Measurements from ENCODE around the gene SLITRK5.
A peak's percentile ranks its signal among the peaks of the same experiment; 100 is the strongest.

The SLITRK5 gene

DNA sequence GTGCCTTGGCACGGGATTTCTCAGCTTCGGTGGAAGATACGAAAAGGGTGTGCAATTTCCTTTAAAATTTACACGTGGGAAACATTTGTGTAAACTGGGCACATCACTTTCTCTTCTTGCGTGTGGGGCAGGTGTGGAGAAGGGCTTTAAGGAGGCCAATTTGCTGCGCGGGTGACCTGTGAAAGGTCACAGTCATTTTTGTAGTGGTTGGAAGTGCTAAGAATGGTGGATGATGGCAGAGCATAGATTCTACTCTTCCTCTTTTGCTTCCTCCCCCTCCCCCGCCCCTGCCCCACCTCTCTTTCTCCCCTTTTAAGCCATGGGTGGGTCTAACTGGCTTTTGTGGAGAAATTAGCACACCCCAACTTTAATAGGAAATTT is 7.2 kb downstream of the SLITRK5 start:
- H3K27ac ChIP-seq, result no peak overlapping the region
- TF ChIP-seq, protein P1, sequence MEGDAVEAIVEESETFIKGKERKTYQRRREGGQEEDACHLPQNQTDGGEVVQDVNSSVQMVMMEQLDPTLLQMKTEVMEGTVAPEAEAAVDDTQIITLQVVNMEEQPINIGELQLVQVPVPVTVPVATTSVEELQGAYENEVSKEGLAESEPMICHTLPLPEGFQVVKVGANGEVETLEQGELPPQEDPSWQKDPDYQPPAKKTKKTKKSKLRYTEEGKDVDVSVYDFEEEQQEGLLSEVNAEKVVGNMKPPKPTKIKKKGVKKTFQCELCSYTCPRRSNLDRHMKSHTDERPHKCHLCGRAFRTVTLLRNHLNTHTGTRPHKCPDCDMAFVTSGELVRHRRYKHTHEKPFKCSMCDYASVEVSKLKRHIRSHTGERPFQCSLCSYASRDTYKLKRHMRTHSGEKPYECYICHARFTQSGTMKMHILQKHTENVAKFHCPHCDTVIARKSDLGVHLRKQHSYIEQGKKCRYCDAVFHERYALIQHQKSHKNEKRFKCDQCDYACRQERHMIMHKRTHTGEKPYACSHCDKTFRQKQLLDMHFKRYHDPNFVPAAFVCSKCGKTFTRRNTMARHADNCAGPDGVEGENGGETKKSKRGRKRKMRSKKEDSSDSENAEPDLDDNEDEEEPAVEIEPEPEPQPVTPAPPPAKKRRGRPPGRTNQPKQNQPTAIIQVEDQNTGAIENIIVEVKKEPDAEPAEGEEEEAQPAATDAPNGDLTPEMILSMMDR (conservative IDR thresholded peaks at IDR 0.05), result no peak

DNA sequence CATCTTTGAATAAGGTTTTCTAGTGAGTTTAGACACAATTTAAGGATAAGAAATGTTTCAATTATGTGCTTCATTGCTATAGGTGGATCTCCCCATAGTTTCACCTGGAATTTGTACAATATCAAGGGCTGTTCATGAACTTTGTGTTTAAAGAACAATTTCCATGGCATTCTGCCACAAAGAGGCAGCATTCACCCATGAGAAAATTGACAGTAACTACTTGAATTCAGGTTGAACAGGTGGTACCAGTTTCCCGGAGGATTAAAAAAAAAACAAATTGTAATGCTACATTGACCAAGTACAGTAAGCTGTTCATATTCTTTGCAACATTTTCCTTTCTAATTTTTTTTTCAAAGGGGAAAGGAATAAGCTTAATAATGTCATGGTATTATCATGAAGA is 9.1 kb downstream of the SLITRK5 start:
- TF ChIP-seq, protein P1 (conservative IDR thresholded peaks at IDR 0.05), result peak; percentile 71
- H3K27ac ChIP-seq, result no peak overlapping the region

DNA sequence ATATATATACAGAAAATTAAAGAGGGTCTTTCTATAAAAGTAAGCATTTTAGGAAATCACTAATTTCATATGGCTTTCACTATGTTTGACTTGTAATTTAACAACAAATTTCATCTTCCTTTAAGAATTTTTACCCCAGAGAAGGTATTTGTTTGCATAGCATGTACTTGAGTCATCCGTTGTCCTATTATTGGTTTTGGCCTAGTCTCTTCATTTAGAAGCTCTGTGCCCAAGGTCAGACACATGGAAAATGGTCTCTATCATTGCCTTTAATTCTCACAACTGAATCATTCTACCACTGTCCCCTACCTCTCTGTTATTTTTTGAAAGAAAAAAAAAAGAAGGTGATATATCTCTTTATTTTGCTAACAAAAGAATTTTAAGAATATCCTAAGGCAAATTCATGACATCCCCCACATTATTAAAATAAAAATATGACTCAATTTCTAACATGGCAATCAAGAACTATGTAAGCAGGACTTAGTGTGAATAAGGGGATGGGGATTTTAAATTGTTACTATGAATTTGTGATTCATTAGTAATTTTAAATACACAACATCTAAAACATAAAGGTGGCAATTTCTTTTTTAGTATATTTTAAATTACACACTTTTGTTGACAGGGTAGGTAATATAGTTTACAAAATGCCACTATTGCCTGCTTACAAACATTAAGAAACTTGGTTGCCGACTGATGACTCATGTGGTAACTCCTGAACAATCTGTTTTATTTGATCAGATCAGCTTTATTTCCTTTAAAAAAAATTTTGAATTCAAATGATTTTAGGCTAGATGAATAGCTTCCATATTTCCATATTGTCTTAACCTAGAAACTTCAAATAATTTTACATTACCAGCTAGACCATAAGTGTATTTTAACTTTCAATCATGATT is 13.9 kb downstream of the SLITRK5 start:
- TF ChIP-seq, protein P1 (conservative IDR thresholded peaks at IDR 0.05), result no peak
- no peak overlapping the region for H3K27ac ChIP-seq

DNA sequence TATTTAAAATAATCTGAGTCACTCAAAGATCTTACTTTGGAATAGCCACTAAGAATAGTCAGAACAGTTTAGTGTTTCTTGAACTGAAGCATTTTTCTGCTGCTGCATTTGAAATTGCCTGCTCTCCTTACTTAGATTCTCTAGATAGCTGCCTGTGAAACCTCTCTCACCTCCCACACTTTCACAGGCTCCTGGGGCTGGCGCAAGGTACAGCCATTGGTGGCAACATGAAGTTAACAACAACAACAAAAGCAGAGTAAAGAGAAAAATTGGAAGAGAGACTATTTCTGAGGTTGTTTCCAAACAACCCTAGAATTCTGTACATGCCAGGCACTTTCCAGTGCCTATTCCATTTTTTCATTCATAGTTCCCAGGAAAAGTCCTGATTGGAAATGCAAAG is 25.3 kb downstream of the SLITRK5 start:
- TF ChIP-seq, protein P1 (conservative IDR thresholded peaks at IDR 0.05), result no peak
- H3K27ac ChIP-seq, result no peak overlapping the region

DNA sequence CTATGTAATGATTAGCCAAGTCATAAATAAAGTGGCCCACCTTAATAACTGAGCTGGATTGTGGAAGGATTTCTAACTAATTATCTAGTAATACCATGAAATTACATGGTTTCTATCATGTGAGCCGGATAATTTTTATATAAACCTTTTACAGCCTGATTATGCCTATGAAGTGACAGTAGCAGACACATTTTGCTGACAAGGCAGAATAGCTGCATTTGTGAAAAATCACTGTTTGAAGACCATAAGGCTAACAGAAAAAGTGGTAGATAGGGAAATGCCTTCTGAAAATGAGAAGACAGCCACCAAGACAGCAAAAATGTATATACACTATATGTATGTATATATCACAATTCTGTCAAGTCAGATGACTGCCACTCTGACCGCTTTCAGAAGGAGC is 27.1 kb downstream of the SLITRK5 start:
- H3K27ac ChIP-seq, result no peak overlapping the region
- TF ChIP-seq, protein P1 (conservative IDR thresholded peaks at IDR 0.05), result no peak

DNA sequence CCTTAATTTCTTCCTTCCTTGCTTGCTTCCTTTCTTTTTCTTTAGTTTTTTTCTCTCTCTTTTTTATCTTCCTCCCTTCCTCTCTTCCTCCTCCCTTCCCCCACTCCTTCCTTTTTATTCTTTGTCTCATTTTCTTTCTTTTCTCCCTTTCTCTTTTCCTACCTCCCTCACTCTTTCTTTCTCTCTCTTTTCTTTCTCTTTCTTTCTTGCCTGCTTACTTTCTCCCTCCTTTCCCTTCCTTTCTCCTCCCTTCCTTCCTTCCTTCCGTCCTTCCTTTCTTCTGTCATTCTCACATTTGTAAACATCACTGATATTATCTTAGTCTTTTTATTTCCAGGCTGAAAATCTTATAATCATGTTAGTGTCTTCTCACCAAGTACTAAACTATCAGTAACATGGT is 38.8 kb downstream of the SLITRK5 start:
- TF ChIP-seq, protein P1 (conservative IDR thresholded peaks at IDR 0.05), result no peak

DNA sequence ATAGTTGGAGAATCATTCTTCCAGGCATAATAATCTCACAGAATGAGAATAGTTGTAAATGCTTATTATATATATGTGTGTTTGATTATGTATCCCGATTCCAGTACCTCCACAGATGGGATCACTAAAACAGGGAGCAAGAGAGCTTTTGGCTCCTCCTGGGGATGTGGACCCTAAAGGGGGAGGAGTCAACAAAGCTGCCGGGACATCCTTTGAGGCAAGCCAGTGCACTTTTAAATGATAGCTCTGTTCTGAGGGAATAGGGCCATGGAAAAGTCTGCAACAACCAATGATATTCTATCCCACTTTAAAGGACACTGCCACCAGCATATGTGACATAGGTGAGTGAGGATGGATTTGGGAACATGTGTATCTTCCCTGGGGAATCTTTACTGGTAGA is 40.8 kb downstream of the SLITRK5 start:
- H3K27ac ChIP-seq, result no peak overlapping the region
- TF ChIP-seq, protein P1 (conservative IDR thresholded peaks at IDR 0.05), result no peak

More for the DNA sequence above, 38.8 kb downstream of the SLITRK5 start:
- H3K27ac ChIP-seq, result no peak overlapping the region
